Prostate gland (tissue), 2 donors: Measurements from ENCODE around the gene SLC7A10.

ENCODE experiments used
- CTCF ChIP-seq, 4 experiments: fragments of 200-600 bp in 2 of 4; fragments of 450-650 bp in 2 of 4; sonication (generic) in 2 of 4; IDR thresholded peaks; 1 replicate in 3 of 4; 2 replicates in 1 of 4; pipeline ENCODE4 v1.5.1; 2016 to 2019; ENCODE audit warnings: antibody characterized with exemption in 4 of 4, mild to moderate bottlenecking in 2 of 4, moderate library complexity in 2 of 4
- POLR2AphosphoS5 ChIP-seq: sonication (generic); formaldehyde crosslinking; IDR thresholded peaks from one replicate; pipeline ENCODE4 v1.6.1; 2017; ENCODE audit warnings: antibody characterized with exemption

- TF ChIP-seq CTCF (IDR thresholded peaks at IDR 0.05) (no peak), POLR2AphosphoS5 (no peak)
These were observed 7.8 kb downstream of the SLC7A10 start for GRCh38 chr19:33217881-33218280.
